ENCODE data around the gene HOXA5. TPM values are rescaled to one million over a fixed set of nuclear protein-coding genes. Genes with fewer than 3 reads are reported as not detected.

Gene HOXA5
- under 1 TPM in 1 of 2 donors, not detected in 1; 0.14 TPM for total RNA-seq

DNA sequence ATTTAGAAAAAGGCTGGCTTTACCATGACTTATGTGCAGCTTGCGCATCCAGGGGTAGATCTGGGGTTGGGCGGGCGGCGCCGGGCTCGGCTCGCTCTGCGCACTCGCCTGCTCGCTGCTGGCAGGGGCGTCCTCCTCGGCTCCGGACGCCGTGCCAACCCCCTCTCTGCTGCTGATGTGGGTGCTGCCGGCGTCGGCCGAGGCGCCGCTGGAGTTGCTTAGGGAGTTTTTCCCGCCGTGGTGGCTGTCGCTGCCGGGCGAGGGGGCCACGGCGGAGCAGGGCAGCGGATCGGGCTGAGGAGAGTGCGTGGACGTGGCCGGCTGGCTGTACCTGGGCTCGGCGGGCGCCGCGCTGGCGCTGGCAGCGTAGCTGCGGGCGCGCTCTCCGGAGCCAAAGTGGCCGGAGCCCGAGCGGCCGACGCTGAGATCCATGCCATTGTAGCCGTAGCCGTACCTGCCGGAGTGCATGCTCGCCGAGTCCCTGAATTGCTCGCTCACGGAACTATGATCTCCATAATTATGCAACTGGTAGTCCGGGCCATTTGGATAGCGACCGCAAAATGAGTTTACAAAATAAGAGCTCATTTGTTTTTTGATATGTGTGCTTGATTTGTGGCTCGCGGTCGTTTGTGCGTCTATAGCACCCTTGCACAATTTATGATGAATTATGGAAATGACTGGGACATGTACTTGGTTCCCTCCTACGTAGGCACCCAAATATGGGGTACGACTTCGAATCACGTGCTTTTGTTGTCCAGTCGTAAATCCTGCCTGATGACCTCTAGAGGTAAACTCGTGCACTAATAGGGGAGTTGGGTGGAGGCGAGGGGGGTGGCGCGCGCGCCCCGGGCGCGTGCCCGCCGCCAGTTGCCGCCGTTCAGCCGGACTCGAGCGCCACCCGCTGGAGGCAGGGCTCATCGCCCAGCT, at the start of gene HOXA5:
HOXA5 (minus strand) TSS at position 659 of the 927 bp plus-strand sequence; CDS start at position 585, 74 bp downstream.
- DNase-seq, result peak in 1 of 2 donors; percentile 26
- no peaks in the 10 kb centered on the region for H3K9me3 Mint-ChIP-seq
- H3K4me1 Mint-ChIP-seq (ENCODE audit: low read depth), result peaks cover 5% of the 10 kb centered on the region
- H3K27me3 Mint-ChIP-seq (ENCODE audit: low read depth), result peaks cover 49% of the 10 kb centered on the region
- peak within 1 kb of the TSS; percentile 53 to 63 for H3K4me3 Mint-ChIP-seq
- no peak within 1 kb of the TSS for H3K27ac Mint-ChIP-seq
- no peaks in the 10 kb centered on the region for H3K36me3 Mint-ChIP-seq (ENCODE audit: insufficient read depth in 2 of 2)
- peak; percentile 61 to 75 for ATAC-seq (replicated peaks in 1 of 2)

GRCh38 chr7:27192546-27193334, 49.3 kb upstream of the HOXA5 start:
- Mint-ChIP-seq H3K4me3 (peak overlapping the region; percentile 73 to 75), H3K27me3 (ENCODE audit: low read depth) (peaks cover 92% of the 10 kb centered on the region), H3K36me3 (ENCODE audit: insufficient read depth in 2 of 2) (no peaks in the 10 kb centered on the region), H3K27ac (no peak overlapping the region), H3K4me1 (ENCODE audit: low read depth) (peaks cover 36% of the 10 kb centered on the region), H3K9me3 (no peaks in the 10 kb centered on the region)
- ATAC-seq (replicated peaks in 1 of 2) (peak; percentile 51 to 58), DNase-seq (no peak)

- H3K36me3 Mint-ChIP-seq (ENCODE audit: insufficient read depth in 2 of 2), result no peaks in the 10 kb centered on the region
- no peak overlapping the region for H3K27ac Mint-ChIP-seq
- H3K27me3 Mint-ChIP-seq (ENCODE audit: low read depth), result peaks cover 92% of the 10 kb centered on the region
- H3K4me3 Mint-ChIP-seq, result peak overlapping the region; percentile 73 to 75
- ATAC-seq (replicated peaks in 1 of 2) (peak in 1 of 2 donors; percentile 10), DNase-seq (no peak)
- no peaks in the 10 kb centered on the region for H3K9me3 Mint-ChIP-seq
- H3K4me1 Mint-ChIP-seq (ENCODE audit: low read depth), result peaks cover 41% of the 10 kb centered on the region
Observed at GRCh38 chr7:27191833-27192545, 48.5 kb upstream of the HOXA5 start.

DNA sequence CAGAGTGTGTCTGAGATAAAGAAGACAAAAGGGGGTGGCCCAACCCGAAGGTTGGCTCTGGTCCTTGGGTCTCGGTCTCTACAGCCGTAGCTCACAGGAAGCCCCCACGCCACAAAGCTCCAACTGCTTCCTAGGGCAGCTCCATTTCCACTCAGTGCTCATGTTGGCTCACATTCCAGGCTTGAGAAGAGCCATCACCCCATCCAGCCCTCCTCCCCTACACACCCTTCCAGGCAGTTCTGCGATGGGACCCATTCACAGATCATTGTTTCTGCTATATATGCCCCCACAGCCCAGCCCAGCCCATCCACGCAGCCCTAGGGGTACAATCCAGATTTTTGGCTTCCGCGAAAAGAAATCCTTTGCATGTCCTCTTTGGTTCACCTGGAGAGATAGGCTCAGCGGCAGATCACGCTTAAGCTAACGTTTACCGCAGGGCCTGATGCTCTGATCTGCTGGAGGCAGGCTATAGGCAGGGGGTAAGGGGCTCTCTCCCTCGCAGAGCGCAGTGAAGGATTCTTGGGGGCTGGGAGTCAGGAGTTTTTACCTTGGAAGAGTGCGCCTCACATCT, 47.8 kb upstream of the HOXA5 start:
- peaks cover 92% of the 10 kb centered on the region for H3K27me3 Mint-ChIP-seq (ENCODE audit: low read depth)
- H3K36me3 Mint-ChIP-seq (ENCODE audit: insufficient read depth in 2 of 2), result no peaks in the 10 kb centered on the region
- no peaks in the 10 kb centered on the region for H3K9me3 Mint-ChIP-seq
- DNase-seq (no peak), ATAC-seq (replicated peaks in 1 of 2) (no peak)
- peaks cover 43% of the 10 kb centered on the region for H3K4me1 Mint-ChIP-seq (ENCODE audit: low read depth)
- no peak overlapping the region for H3K27ac Mint-ChIP-seq
- no peak overlapping the region for H3K4me3 Mint-ChIP-seq

DNA sequence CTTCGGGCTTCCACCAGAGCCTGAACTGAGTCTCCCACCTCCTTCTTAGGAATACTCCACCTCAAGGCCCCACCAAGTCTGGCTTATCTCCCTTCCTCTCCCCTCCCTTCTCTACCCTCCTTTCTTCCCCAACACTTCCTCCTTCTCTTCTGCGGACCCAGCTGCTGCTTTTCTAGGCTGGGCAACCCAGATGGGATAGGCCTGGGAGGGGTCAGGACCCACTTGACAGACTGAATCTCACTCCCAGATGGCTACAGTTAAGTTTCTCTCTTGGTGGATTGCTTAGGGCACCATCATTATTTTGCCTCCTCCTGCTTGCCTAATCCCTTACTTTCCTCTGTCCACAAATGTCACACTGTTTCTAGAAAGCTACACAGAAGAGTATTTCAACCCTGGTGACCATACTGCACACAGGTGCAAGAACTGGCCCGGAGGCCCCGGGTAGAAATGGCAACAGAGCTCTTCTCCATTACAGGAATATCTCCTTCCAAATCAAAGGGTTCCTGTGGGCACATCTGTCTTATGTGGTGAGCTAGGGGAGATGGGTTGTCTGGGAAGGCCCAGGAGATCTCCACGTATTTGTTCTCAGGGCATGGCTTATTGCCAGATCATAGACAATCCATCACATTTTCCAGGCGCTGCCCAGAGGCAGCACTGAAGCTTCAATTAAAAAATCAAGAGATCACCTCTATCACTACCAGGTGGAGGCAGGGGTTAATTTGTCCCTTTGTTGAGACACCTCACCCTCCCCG, 46.7 kb upstream of the HOXA5 start:
- no peak overlapping the region for H3K27ac Mint-ChIP-seq
- peaks cover 54% of the 10 kb centered on the region for H3K4me1 Mint-ChIP-seq (ENCODE audit: low read depth)
- H3K9me3 Mint-ChIP-seq, result no peaks in the 10 kb centered on the region
- no peak for ATAC-seq (replicated peaks in 1 of 2)
- peaks cover 93% of the 10 kb centered on the region for H3K27me3 Mint-ChIP-seq (ENCODE audit: low read depth)
- DNase-seq, result no peak
- no peaks in the 10 kb centered on the region for H3K36me3 Mint-ChIP-seq (ENCODE audit: insufficient read depth in 2 of 2)
- H3K4me3 Mint-ChIP-seq, result no peak overlapping the region

DNA sequence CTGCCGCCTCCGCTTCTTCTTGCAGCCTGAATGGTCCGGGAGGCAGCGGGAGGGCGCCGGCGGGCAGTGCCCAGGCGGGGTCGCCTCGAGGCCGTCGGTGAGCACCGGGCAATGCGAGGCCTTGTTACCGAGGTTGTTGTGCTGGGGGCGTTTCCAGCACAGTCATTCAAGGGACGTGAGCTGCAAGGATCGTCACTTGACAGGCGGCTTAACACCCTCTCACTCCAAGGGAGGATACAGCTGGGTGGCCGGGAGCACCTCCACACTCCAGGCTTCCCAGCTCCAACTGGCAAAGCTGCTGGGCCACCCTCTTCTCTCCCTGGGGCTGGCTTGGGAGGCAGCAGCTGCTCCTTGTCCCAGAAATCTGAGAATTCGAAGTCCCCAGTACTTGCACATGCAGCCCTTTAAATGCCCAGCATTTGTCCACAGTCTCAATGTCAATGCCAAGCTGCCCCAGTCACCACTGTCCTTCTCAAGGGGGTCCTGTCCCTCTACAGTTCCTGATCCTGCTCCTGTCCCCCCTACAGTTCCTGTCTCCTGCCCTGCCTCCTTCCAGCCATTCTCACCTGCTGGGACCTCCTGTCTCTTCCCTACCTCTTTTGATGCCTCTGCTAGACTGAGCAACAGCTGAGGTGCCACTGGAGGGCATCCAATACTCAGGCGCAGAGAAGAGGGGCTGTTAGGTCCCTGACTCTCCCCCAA, 46.0 kb upstream of the HOXA5 start:
- DNase-seq (peak in 1 of 2 donors; percentile 1), ATAC-seq (replicated peaks in 1 of 2) (no peak)
- peaks cover 93% of the 10 kb centered on the region for H3K27me3 Mint-ChIP-seq (ENCODE audit: low read depth)
- peak overlapping the region; percentile 75 to 86 for H3K4me3 Mint-ChIP-seq
- H3K36me3 Mint-ChIP-seq (ENCODE audit: insufficient read depth in 2 of 2), result no peaks in the 10 kb centered on the region
- H3K4me1 Mint-ChIP-seq (ENCODE audit: low read depth), result peaks cover 60% of the 10 kb centered on the region
- H3K27ac Mint-ChIP-seq, result no peak overlapping the region
- no peaks in the 10 kb centered on the region for H3K9me3 Mint-ChIP-seq

DNA sequence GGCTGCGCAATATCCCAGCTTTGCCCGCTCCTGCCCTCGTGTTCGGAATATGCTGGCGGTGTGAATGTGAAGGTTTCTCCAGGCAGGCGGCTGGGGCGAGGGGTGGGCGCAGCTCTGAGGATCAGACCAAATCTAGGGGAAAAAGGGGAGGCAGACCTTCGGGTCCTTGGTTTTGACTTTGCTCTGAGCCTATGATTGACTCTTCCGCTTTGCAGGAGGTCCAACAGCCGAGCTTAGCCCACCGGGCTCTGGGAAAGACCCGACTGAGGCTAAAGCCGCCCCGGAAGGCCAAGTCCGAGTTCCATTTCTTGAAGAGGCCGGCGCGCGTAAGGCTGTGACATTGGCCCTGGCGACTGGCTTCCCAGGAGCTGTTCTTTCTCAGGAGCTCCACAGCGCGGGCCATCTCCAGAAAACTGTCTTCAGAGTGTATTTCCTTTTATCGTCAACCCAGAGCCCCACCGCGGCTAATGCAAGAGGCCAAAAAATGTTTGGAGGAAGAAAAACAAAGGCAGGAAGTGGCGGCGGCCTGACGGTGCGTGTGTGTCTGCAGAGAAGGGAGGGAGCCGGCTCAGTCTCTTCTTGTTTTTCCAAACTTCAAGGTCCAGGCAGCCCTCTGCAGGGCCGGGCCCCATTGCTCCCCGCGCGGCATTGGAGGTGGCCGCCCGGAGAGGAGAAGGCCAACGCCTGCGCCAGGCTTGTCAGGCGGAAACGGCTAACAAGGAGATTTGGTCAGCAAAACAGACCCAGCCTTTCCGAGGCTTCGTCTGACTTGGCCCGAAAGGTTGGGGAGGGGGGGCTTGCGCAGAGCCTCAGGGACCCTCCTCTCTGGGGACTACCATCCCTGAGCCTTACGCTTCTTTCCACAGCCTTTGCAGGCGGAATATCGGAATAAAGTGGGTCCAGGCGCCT, 45.2 kb upstream of the HOXA5 start:
- peak overlapping the region; percentile 75 to 86 for H3K4me3 Mint-ChIP-seq
- peak overlapping the region; percentile 46 for H3K27ac Mint-ChIP-seq
- ATAC-seq (replicated peaks in 1 of 2) (peak in 1 of 2 donors; percentile 8), DNase-seq (peak in 1 of 2 donors; percentile 53)
- no peaks in the 10 kb centered on the region for H3K9me3 Mint-ChIP-seq
- peaks cover 56% of the 10 kb centered on the region for H3K4me1 Mint-ChIP-seq (ENCODE audit: low read depth)
- no peaks in the 10 kb centered on the region for H3K36me3 Mint-ChIP-seq (ENCODE audit: insufficient read depth in 2 of 2)
- H3K27me3 Mint-ChIP-seq (ENCODE audit: low read depth), result peaks cover 85% of the 10 kb centered on the region

GRCh38 chr7:27187475-27188385, 44.2 kb upstream of the HOXA5 start:
- Mint-ChIP-seq H3K27ac (no peak overlapping the region), H3K4me1 (ENCODE audit: low read depth) (peaks cover 52% of the 10 kb centered on the region)

DNA sequence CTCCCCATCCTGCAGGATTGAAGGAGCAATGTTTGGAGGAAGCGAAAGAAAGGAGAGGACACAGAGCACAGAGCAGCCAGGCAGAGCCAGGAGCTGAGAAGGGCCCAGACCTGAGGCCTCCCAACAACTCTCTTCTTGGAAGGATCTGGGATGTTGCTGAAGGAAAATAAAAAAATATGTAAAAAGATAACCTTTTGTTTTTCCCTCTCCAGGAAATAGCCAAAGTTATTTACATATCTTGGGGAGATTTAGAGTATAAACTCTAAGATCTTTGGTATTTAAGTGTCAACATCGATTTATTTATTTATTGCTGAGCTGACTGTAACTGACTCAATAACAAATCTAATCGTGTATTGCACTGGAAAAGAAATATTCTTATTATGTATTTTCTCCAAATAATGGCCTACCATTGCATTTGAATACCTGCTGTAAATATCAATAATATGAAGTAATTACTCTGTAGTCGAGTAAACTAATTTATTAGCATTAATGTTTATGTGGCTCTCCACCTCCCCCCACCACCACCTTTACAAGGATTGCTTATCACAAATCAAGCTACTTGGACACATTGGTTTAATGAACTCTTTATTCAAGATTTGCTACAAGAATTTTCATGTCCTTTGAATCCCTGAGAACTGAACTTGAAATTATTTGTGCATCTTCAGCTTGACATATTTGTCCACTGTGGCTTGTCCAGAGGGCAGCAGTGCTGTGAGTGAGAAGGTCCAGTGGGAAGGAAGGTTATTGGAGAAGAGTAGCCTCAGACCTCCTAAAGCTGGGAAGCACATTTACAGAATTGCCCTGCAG, 43.4 kb upstream of the HOXA5 start:
- Mint-ChIP-seq H3K27ac (no peak overlapping the region), H3K36me3 (ENCODE audit: insufficient read depth in 2 of 2) (no peaks in the 10 kb centered on the region), H3K4me3 (peak overlapping the region in 1 of 2 donors; percentile 86), H3K27me3 (ENCODE audit: low read depth) (peaks cover 82% of the 10 kb centered on the region), H3K9me3 (no peaks in the 10 kb centered on the region), H3K4me1 (ENCODE audit: low read depth) (peaks cover 52% of the 10 kb centered on the region)
- ATAC-seq (replicated peaks in 1 of 2), result no peak
- DNase-seq, result no peak

More at GRCh38 chr7:27187475-27188385, 44.2 kb upstream of the HOXA5 start:
- Mint-ChIP-seq H3K4me3 (peak overlapping the region; percentile 75 to 86), H3K9me3 (no peaks in the 10 kb centered on the region), H3K36me3 (ENCODE audit: insufficient read depth in 2 of 2) (no peaks in the 10 kb centered on the region), H3K27me3 (ENCODE audit: low read depth) (peaks cover 83% of the 10 kb centered on the region)
- DNase-seq, result no peak
- no peak for ATAC-seq (replicated peaks in 1 of 2)

Data from activated T-cell treated with anti-CD3 and anti-CD28 coated beads, Interleukin-2, amount 50 U/mL, for 72 hours (primary cell).